ENCODE measurements around the gene SCYGR3. TPM values are rescaled to one million over a fixed set of nuclear protein-coding genes. Genes with fewer than 3 reads are reported as not detected.

The SCYGR3 gene
- total RNA-seq, 1 donor from 2014 or later = not detected

DNA sequence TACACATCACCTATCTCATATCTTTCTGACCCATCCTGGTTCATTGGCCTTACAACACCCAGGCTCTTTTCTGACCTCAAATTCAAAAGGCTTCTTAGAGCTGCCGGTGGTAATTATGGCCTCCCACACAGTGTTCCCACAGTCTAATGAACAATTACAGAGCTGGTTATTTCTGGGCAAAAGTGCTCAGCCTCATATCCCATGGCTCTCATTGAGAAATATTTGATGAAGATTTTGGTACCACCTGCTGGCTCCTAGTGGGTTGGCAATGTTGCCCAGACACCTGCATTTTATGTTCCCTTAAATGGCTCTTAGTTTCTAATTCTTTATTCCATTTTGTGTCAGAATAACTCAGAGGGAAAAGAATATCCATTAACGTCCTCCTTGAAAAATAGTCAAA, 36.0 kb downstream of the SCYGR3 start:
- no peaks in the 10 kb centered on the region for H3K36me3 ChIP-seq
- no peak for DNase-seq
- peaks cover 18% of the 10 kb centered on the region for H3K9me3 ChIP-seq (replicated peaks)
- no peaks in the 10 kb centered on the region for H3K4me1 ChIP-seq
- no peak overlapping the region for H3K27ac ChIP-seq (replicated peaks)
- H3K4me3 ChIP-seq = no peak overlapping the region
- intact Hi-C loops (cut with micrococcal nuclease) = no loop called here
- TF ChIP-seq, protein P1, sequence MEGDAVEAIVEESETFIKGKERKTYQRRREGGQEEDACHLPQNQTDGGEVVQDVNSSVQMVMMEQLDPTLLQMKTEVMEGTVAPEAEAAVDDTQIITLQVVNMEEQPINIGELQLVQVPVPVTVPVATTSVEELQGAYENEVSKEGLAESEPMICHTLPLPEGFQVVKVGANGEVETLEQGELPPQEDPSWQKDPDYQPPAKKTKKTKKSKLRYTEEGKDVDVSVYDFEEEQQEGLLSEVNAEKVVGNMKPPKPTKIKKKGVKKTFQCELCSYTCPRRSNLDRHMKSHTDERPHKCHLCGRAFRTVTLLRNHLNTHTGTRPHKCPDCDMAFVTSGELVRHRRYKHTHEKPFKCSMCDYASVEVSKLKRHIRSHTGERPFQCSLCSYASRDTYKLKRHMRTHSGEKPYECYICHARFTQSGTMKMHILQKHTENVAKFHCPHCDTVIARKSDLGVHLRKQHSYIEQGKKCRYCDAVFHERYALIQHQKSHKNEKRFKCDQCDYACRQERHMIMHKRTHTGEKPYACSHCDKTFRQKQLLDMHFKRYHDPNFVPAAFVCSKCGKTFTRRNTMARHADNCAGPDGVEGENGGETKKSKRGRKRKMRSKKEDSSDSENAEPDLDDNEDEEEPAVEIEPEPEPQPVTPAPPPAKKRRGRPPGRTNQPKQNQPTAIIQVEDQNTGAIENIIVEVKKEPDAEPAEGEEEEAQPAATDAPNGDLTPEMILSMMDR (IDR thresholded peaks at IDR 0.05; ENCODE audit: borderline replicate concordance) = no peak
- peaks cover 17% of the 10 kb centered on the region for H3K27me3 ChIP-seq (ENCODE audit: low read depth)

GRCh38 chr2:227577555-227577954, 37.1 kb downstream of the SCYGR3 start:
- TF ChIP-seq, protein P1 (IDR thresholded peaks at IDR 0.05; ENCODE audit: borderline replicate concordance) = no peak
- no peak for DNase-seq
- Histone ChIP-seq H3K27me3 (ENCODE audit: low read depth) (peaks cover 11% of the 10 kb centered on the region), H3K27ac (replicated peaks) (no peak overlapping the region), H3K36me3 (no peaks in the 10 kb centered on the region), H3K9me3 (replicated peaks) (peaks cover 7% of the 10 kb centered on the region), H3K4me3 (no peak overlapping the region), H3K4me1 (no peaks in the 10 kb centered on the region)
- intact Hi-C loops (cut with micrococcal nuclease) = no loop called here

- H3K27ac ChIP-seq (replicated peaks) = no peak overlapping the region
- H3K4me1 ChIP-seq = no peaks in the 10 kb centered on the region
- H3K9me3 ChIP-seq (replicated peaks) = no peaks in the 10 kb centered on the region
- intact Hi-C loops (cut with micrococcal nuclease) = no loop called here
- H3K27me3 ChIP-seq (ENCODE audit: low read depth) = peaks cover 11% of the 10 kb centered on the region
- TF ChIP-seq, protein P1 (IDR thresholded peaks at IDR 0.05; ENCODE audit: borderline replicate concordance) = no peak
- no peaks in the 10 kb centered on the region for H3K36me3 ChIP-seq
- no peak for DNase-seq
- H3K4me3 ChIP-seq = no peak overlapping the region
Measured at GRCh38 chr2:227576812-227577211, 37.8 kb downstream of the SCYGR3 start.

DNA sequence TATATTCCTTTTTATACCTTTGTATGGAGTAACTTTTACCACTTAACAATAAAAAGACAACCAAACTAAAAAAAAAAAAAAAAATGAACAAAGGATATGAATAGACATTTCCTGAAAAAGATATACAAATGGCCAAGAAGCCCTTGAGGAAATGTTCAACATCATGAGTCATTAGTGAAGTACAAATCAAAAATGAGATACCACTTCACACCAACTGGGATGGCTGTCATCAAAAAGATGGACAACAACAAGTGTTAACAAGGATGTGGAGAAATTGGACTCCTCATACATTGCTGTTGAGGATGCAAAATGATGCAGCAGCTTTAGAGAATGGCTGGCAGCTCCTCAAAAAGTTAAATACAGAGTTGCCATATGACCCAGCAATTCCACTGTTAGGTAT, 38.5 kb downstream of the SCYGR3 start:
- TF ChIP-seq, protein P1 (IDR thresholded peaks at IDR 0.05; ENCODE audit: borderline replicate concordance) = no peak
- intact Hi-C loops (cut with micrococcal nuclease) = no loop called here
- Histone ChIP-seq H3K36me3 (no peaks in the 10 kb centered on the region), H3K27me3 (ENCODE audit: low read depth) (peaks cover 11% of the 10 kb centered on the region), H3K27ac (replicated peaks) (no peak overlapping the region), H3K4me3 (no peak overlapping the region), H3K4me1 (no peaks in the 10 kb centered on the region), H3K9me3 (replicated peaks) (no peaks in the 10 kb centered on the region)
- DNase-seq = no peak

DNA sequence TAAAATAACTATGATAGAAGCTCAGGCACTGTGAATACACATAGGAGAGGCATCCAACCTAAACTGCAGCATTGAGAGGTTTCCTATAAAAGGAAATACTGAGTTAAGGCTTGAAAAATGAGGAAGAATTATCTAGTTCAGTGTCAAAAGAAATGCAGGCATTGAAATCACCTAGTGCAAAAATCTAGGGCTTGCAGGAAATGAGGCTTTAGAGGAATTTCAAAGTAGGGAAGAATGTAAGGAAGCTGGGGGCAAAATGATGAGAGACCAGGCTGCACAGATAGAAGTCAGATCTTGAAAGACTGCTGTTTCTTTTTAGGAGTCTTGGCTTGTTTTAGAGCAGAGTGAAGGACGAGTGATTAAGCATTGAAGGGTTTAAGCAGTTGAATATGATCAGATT, 44.0 kb downstream of the SCYGR3 start:
- no peak overlapping the region for H3K4me3 ChIP-seq
- no peaks in the 10 kb centered on the region for H3K4me1 ChIP-seq
- no peak overlapping the region for H3K27ac ChIP-seq (replicated peaks)
- no peaks in the 10 kb centered on the region for H3K27me3 ChIP-seq (ENCODE audit: low read depth)
- no peaks in the 10 kb centered on the region for H3K9me3 ChIP-seq (replicated peaks)
- no peaks in the 10 kb centered on the region for H3K36me3 ChIP-seq
- no peak for DNase-seq
- TF ChIP-seq, protein P1 (IDR thresholded peaks at IDR 0.05; ENCODE audit: borderline replicate concordance) = no peak
- intact Hi-C loops (cut with micrococcal nuclease) = no loop called here

- TF ChIP-seq, protein P1 (IDR thresholded peaks at IDR 0.05; ENCODE audit: borderline replicate concordance) = no peak
- Histone ChIP-seq H3K27me3 (ENCODE audit: low read depth) (no peaks in the 10 kb centered on the region), H3K9me3 (replicated peaks) (no peaks in the 10 kb centered on the region), H3K27ac (replicated peaks) (no peak overlapping the region), H3K4me1 (no peaks in the 10 kb centered on the region), H3K4me3 (no peak overlapping the region), H3K36me3 (no peaks in the 10 kb centered on the region)
- intact Hi-C loops (cut with micrococcal nuclease) = no loop called here
- no peak for DNase-seq
Measured at GRCh38 chr2:227568852-227569169, 45.8 kb downstream of the SCYGR3 start.

Data from left ventricle myocardium inferior (tissue), 1 donor.